Activated CD8-positive, alpha-beta memory T cell treated with anti-CD3 and anti-CD28 coated beads, Interleukin-2, amount 50 U/mL, for 48 hours (primary cell): ENCODE results near the gene USP44.

Source experiments
- DNase-seq: peaks from one replicate; pipeline ENCODE4 v3.0.0-alpha.2; 2020

Gene USP44

GRCh38 chr12:95548056-95548538 lies 3.2 kb downstream of the USP44 start:
- DNase-seq = peak; percentile 67

- no peak for DNase-seq
These were observed 3.7 kb downstream of the USP44 start for GRCh38 chr12:95547522-95548055.

DNA sequence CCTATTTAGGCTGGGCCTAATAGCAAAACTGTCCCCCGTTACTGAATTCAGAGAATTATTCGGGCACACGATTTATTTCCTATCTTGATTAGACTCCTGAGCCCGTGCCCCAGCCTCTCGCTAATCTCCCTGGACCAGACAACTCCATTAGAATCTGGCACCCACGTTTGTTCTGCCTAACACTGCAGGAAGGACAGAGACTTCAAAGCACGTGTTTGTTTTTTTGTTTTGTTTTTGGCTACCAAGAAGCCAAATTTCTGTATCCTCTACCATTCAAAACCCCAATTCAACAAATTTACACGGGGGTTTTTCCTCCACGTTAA lies 4.8 kb downstream of the USP44 start:
- no peak for DNase-seq

DNA sequence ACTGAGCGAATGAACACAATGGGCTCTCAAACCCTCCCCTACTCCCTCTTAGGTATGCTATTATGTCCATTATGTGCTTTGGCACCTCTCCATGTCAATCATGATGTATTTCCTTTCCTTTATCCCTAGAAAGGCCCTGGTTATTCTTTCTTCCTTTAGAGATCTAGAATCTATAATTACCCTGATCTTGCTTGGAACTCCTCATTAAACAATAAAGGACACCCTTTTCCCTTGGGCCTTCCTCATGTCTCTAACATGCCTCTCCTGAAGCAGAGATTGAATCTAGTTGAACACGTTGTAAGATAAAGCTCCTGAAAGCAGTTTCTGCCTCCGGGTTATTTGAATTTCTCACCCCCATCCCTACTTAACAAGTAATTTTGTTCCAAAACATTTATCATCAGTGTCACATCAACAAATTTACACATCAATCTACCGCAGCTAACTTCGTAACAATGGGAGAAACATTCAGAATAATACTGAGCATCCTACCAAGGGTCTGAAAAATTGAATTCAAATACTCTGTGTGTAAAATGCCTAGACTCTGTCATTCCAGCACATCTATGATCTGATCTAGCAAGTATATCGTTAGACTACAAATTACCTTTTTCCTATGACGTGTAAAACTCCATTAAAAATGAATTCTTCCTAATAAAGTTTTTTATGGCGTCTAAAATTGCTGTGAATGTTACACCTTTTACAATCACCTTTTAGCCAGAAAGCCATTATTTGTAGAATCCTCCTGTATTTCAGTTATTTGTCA lies 5.4 kb downstream of the USP44 start:
- no peak for DNase-seq

DNA sequence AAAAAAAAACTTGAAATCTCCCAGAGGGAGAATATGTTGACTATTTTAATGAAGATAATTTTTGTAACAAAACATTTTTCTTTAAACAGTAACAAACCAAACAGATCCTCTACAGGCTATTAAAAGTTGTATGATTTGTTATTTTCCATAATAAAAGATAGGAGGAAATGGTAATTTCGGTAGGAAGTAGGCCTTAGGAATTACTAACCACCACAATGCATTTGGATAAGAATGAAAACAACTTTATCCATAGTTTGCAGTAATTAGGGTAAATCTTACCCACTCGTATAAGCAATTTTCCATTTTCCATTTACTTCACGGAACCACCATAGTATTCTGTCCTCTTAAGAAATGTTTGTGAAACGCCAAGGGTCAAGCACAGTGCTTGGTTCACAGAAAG lies 6.0 kb downstream of the USP44 start:
- no peak for DNase-seq

DNA sequence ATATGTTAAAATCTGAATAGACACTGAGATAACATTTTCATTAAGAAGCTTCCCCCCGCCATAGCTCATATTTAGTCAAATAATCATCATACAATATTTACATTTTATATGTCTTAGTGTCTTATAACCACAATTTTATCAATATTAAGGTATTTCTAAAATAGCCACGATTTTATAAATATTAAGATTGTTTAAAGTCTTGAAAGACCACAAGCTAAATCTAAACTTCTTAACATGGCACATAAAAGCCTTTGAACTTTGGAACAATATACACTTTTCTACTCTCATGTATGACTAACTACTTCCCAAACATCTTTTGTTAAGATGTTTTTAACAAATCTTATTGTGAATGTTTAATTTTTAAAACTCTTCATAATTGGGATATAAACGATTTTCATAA lies 6.5 kb downstream of the USP44 start:
- DNase-seq = no peak

DNA sequence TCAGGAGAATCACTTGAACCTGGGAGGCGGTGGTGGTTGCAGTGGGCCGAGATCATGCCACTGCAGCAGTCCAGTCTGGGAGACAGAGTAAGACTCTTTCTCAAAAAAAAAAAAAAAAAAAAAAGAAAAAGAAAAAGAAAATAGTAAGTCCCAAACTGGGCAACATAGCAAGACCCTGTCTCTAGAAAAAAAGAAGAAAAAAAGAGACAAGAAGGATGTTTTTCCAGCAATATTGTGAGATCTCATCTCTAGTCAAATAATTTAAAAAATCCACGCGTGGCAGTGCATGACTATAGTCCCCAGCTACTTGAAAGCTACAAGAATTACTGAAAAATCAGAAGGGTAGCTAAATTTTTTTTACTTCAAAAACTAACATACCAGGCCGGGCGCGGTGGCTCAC lies 8.0 kb downstream of the USP44 start:
- DNase-seq = no peak

GRCh38 chr12:95541436-95541835 lies 9.8 kb downstream of the USP44 start:
- no peak for DNase-seq

- DNase-seq = no peak
These were observed 12.6 kb downstream of the USP44 start for GRCh38 chr12:95538656-95539055.

DNA sequence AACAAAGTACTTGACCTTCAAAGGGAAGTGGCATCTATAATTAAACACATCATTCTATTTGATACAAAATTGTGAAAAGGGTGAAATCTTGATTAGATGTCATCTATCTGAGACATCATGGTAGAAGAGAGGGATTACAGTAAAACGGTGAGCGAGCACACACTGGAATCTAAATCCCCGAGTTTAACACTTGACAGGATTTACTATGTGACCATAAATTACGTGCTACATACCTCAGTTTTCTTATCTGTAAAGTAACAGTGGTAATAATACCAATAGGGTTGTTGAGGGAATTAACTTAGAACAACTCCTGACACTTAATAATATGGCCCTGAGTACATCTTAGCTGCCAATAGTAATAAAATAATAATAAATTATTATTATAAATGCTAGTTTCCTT lies 13.3 kb downstream of the USP44 start:
- DNase-seq = no peak

GRCh38 chr12:95533985-95534384 lies 17.3 kb downstream of the USP44 start:
- DNase-seq = no peak

GRCh38 chr12:95532851-95533250 lies 18.4 kb downstream of the USP44 start:
- DNase-seq = no peak

- DNase-seq = no peak
These were observed 21.5 kb downstream of the USP44 start for GRCh38 chr12:95529693-95530225.

GRCh38 chr12:95528431-95528830 lies 22.8 kb downstream of the USP44 start:
- DNase-seq = no peak

- DNase-seq = no peak
These were observed 28.6 kb downstream of the USP44 start for GRCh38 chr12:95522692-95523091.

DNA sequence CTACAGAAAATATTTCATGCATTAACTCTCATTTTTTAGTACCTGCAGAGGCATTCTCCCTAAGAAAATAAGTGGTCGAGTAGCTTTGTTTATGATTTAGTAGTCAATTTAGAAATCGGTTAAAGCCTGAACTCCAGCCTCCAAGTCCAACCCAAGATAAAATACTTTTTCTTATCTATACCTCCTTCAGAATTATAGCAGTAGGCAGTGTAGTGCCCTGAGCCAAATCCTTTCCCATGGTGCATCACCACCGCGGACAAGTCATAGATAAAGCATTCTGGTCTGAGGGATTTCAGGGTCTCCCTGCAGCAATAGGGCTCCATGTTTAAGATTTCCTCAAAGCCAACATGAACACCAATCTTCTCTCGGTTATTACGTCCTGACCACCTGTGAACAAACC lies 30.5 kb downstream of the USP44 start:
- no peak for DNase-seq

DNA sequence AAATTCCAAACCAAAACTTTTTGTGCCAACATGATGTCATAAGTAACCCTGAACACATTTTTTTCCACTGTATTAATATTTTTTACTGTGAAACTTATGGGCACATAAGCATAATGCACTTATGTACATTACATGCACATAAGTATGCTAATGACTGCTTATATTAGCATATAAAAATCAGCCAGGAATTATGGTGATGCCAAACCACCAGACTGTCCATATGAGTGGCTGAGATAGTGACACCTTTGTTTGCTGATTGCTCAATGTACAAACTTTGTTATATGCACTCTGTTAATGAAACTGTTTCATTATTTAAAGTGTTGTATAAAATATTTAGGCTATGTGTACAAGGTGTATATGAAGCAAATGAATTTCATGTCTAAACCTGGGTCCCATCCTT lies 32.3 kb downstream of the USP44 start:
- DNase-seq = no peak

GRCh38 chr12:95517246-95517645 lies 34.0 kb downstream of the USP44 start:
- DNase-seq = no peak

DNA sequence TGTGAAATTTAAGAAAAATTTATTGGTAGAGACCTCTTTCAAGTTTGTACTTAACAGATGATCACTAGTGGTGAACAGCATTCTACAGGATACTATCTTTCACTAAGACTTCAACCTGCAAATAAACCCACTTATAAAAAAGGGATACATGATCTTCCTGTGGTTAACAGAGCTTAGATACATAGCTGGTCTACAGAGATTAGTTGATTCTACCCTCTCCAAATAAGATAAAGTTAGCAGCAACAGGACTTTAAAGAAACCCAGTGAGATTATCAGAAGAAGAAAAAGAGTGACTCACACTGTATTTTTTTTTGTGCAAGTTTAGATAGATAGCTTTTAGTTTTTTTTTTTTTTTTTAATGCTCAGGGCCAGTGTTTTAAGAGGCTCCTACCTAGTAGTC lies 34.5 kb downstream of the USP44 start:
- no peak for DNase-seq

GRCh38 chr12:95515197-95515596 lies 36.1 kb downstream of the USP44 start:
- no peak for DNase-seq

GRCh38 chr12:95513599-95513998 lies 37.7 kb downstream of the USP44 start:
- DNase-seq = no peak

DNA sequence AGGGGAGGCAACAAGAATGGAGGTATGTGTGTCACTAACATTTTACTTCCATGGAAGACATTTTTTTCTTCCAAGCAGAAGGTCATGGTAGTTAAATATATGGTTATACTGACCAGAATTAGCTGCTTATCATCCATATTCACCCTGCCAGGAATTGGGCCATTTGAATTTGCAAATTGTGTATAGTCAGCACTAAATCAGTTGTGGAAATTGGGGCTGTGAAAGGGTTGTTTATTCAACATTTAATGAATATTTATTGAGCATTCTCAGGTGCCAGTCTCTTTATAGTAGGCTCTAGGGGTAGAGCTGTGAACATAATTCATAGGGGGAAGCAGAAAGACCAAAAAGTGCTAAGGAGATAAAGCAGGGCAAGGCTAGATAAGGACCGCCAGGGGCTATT lies 39.3 kb downstream of the USP44 start:
- DNase-seq = no peak

DNA sequence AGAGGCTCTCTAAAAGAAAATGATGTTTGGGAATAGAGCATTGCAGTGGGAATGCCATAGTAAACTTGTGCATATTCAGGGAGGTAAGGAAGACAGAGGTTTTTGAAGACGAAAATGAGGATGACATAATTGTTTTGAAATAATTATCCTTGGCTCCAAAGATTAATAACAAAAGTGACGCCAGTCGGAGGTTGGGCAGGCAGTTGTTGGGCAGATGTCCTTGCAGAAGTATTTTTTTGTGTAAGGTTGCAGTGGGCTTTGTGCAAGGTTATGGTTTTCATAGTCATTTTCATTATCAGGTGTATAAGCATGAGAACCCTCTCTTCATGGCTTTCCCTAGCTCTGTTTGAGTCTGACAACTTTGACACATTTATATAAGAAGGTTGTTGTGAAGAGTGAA lies 42.0 kb downstream of the USP44 start:
- DNase-seq = no peak

DNA sequence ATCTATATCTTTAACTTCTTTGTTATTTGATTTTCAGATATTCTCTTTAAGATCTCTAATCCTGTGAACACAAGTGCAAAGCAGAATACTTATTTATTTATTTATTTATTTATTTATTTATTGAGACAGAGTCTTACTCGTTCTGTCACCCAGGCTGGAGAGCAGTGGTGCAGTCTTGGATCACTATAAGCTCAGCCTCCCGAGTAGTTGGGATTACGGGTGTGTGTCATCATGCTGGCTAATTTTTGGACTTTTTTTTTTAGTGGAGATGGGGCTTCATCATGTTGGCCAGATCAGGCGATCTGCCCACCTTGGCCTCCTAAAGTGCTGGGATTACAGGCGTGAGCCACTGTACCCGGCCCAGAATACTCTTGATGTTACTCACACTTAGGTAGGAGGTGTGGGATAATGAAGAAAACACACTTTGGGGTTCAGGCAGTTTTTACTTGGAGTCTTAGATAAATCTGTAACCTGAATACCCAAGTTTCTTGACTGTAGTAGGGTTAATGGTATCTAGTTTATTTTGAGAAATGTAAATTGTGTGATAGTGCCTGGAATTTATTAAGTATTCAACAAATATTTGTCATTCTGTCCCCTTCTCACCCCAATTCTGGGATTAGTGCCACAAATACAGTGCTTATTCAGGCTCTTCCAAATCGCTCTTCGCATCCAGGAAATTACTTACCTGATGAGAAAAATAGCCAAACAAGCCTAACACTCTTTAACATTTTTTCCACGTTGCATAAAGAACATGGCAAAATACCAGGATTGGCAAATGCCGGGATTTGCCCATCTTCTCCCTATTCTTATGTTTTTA lies 44.4 kb downstream of the USP44 start:
- no peak for DNase-seq
